Measurements from ENCODE around the gene SSC5D. TPM values are rescaled to one million over a fixed set of nuclear protein-coding genes. Genes with fewer than 3 reads are reported as not detected.

The SSC5D gene
- total and polyA plus RNA-seq, 9 of the 15 experiments (the other 6 are each of a cell fraction or from before 2014, with no cell fraction given): 0.04 to 0.71 (median 0.14) TPM; not detected in 2

- TF ChIP-seq E2F4 (CRISPR knock-in tag; IDR thresholded peaks at IDR 0.05; ENCODE audit: low read depth): no peak
- TF ChIP-seq MEIS2 (IDR thresholded peaks at IDR 0.05; ENCODE audit: partially characterized antibody): peak; percentile 60
- TF ChIP-seq ZNF699 (CRISPR knock-in tag; IDR thresholded peaks at IDR 0.05; ENCODE audit: insufficient replicate concordance): no peak
- peak; percentile 68 for TF ChIP-seq POLR2A (conservative IDR thresholded peaks at IDR 0.05)
- TF ChIP-seq HDAC1 (IDR thresholded peaks at IDR 0.05): 0 out of 4 replicates have a peak, but pooled peaks of 1 of the 2 experiments have one; percentile 17
- 0 out of 2 replicates have a peak, but pooled peaks have one; percentile 9 for TF ChIP-seq REST (IDR thresholded peaks at IDR 0.05; ENCODE audit: borderline replicate concordance)
- no peak for TF ChIP-seq REST (CRISPR knock-in tag; IDR thresholded peaks at IDR 0.05; ENCODE audit: low read depth)
- peak; percentile 61 for TF ChIP-seq RBFOX2 (IDR thresholded peaks at IDR 0.05; ENCODE audit: low read depth, low read length)
- 0 out of 2 replicates have a peak, but pooled peaks have one; percentile 38 for TF ChIP-seq ZNF143 (CRISPR knock-in tag; IDR thresholded peaks at IDR 0.05)
- 0 out of 2 replicates have a peak, but pooled peaks have one; percentile 14 for TF ChIP-seq MIER1 (IDR thresholded peaks at IDR 0.05; ENCODE audit: low read depth)
- TF ChIP-seq NRF1 (conservative IDR thresholded peaks at IDR 0.05 in 1 of 2, IDR thresholded peaks at IDR 0.05 in 1 of 2): peak; percentile 77 to 79
- 0 out of 2 replicates have a peak, but pooled peaks have one; percentile 25 for TF ChIP-seq CXXC5 (CRISPR knock-in tag; IDR thresholded peaks at IDR 0.05)
- TF ChIP-seq MAZ (CRISPR knock-in tag; conservative IDR thresholded peaks at IDR 0.05 in 1 of 2, IDR thresholded peaks at IDR 0.05 in 1 of 2): peak in 1 of 2 experiments; percentile 47; a peak in 1 of 4 replicates
- no peak for TF ChIP-seq RUNX1 (IDR thresholded peaks at IDR 0.05; ENCODE audit: low read depth)
- TF ChIP-seq TFAM (CRISPR knock-in tag; conservative IDR thresholded peaks at IDR 0.05): no peak
- peak; percentile 61 for TF ChIP-seq ELF1 (tag; IDR thresholded peaks at IDR 0.05)
- TF ChIP-seq POLR2B (IDR thresholded peaks at IDR 0.05; ENCODE audit: low read depth, partially characterized antibody): peak; percentile 32
- TF ChIP-seq MTA3 (IDR thresholded peaks at IDR 0.05; ENCODE audit: borderline replicate concordance): peak; percentile 68; the same call in 1 of the 2 replicates
These were observed 47.7 kb upstream of the SSC5D start (continued) for GRCh38 chr19:55440411-55441105.
